IMR-90 (cell line): ENCODE results near the gene IER5L.

ENCODE experiments used
- BHLHE40 ChIP-seq: fragments of 150-350 bp; IDR thresholded peaks from 2 replicates; pipeline ENCODE4 v1.6.1; 2016; ENCODE audit warnings: mild to moderate bottlenecking, low read depth, low read length
- POLR2A ChIP-seq: IDR thresholded peaks from 2 replicates; pipeline ENCODE4 v1.6.1; 2012; ENCODE audit warnings: mild to moderate bottlenecking, low read depth, low read length

GRCh38 chr9:129137292-129138143 lies 40.5 kb downstream of the IER5L start:
- no peak for TF ChIP-seq BHLHE40
- no peak for TF ChIP-seq POLR2A
